ENCODE data around the gene NELFE.

- TF ChIP-seq CTCF (IDR thresholded peaks at IDR 0.05) = no peak
- no peak for TF ChIP-seq POLR2A (IDR thresholded peaks at IDR 0.05)
These were observed 9.9 kb downstream of the NELFE start for GRCh38 chr6:31948753-31949413.

All from right lobe of liver (tissue), 4 donors.